Osteocyte (in vitro differentiated cells): Measurements from ENCODE around the gene CLCN4. TPM values are rescaled to one million over a fixed set of nuclear protein-coding genes. Genes with fewer than 3 reads are reported as not detected.

Source experiments
- DNase-seq: peaks from one replicate; pipeline ENCODE4 v3.0.0; 2021; ENCODE audit warnings: mixed read lengths; ENCODE audit not compliant: unreplicated experiment; ENCODE audit errors: extremely low spot score
- H3K27ac Mint-ChIP-seq: one replicate; pipeline ENCODE4 v1.8.0; 2021; ENCODE audit warnings: mild to moderate bottlenecking, mixed read lengths; ENCODE audit not compliant: unreplicated experiment
- H3K27me3 Mint-ChIP-seq: one replicate; pipeline ENCODE4 v1.8.0; 2021; ENCODE audit warnings: mixed read lengths; ENCODE audit not compliant: unreplicated experiment
- H3K36me3 Mint-ChIP-seq: one replicate; pipeline ENCODE4 v1.8.0; 2021; ENCODE audit warnings: mixed read lengths; ENCODE audit not compliant: unreplicated experiment
- H3K4me1 Mint-ChIP-seq: one replicate; pipeline ENCODE4 v1.8.0; 2021; ENCODE audit warnings: mixed read lengths; ENCODE audit not compliant: unreplicated experiment
- H3K4me3 Mint-ChIP-seq: one replicate; pipeline ENCODE4 v1.8.0; 2021; ENCODE audit warnings: mild to moderate bottlenecking, moderate library complexity, mixed read lengths; ENCODE audit not compliant: unreplicated experiment
- H3K9me3 Mint-ChIP-seq: one replicate; pipeline ENCODE4 v1.8.0; 2021; ENCODE audit warnings: mixed read lengths; ENCODE audit not compliant: unreplicated experiment
- CTCF ChIP-seq: fragments of 200-600 bp; sonication (generic); IDR thresholded peaks from 2 replicates; pipeline ENCODE4 v1.5.0; 2021; ENCODE audit warnings: antibody characterized with exemption, mild to moderate bottlenecking, moderate library complexity
- long read RNA-seq: library from polyadenylated mRNA; unstranded; transcript quantifications from one replicate; pipeline ENCODE4 v2.0.0, GENCODE V29; 2021
- total RNA-seq: library from RNA; stranded (reverse); gene quantifications from 2 replicates; pipeline ENCODE4 v1.2.1, GENCODE V29; 2021

The CLCN4 gene
- total RNA-seq = 2.3 and 3.7 TPM in 2 replicates
- long read RNA-seq, full-length matches to known transcripts = 8 of 15 reads
- long read RNA-seq, partial matches to known transcripts = 6 of 15 reads
- long read RNA-seq, other reads (novel, unspliced or antisense) = 1 of 15 reads

GRCh38 chrX:10156199-10157031, at the start of gene CLCN4:
CLCN4 (plus strand) TSS chrX:10156975; CDS start chrX:10185033, 28,058 bp downstream.
- Mint-ChIP-seq H3K4me3 (peak within 1 kb of the TSS; percentile 62), H3K4me1 (peaks cover 26% of the 10 kb centered on the region), H3K36me3 (no peaks in the 10 kb centered on the region), H3K27ac (peak within 1 kb of the TSS; percentile 82), H3K9me3 (no peaks in the 10 kb centered on the region), H3K27me3 (no peaks in the 10 kb centered on the region)
- no peak for DNase-seq
- no peak for TF ChIP-seq CTCF

- Mint-ChIP-seq H3K9me3 (no peaks in the 10 kb centered on the region), H3K27ac (no peak overlapping the region), H3K27me3 (no peaks in the 10 kb centered on the region), H3K4me3 (no peak overlapping the region), H3K4me1 (peaks cover 19% of the 10 kb centered on the region), H3K36me3 (peaks cover 8% of the 10 kb centered on the region)
- DNase-seq = no peak
- no peak for TF ChIP-seq CTCF
Measured at GRCh38 chrX:10107483-10107882, 49.3 kb upstream of the CLCN4 start.

GRCh38 chrX:10108288-10108687, 48.5 kb upstream of the CLCN4 start:
- no peak overlapping the region for H3K27ac Mint-ChIP-seq
- no peaks in the 10 kb centered on the region for H3K27me3 Mint-ChIP-seq
- peaks cover 6% of the 10 kb centered on the region for H3K36me3 Mint-ChIP-seq
- H3K4me3 Mint-ChIP-seq = no peak overlapping the region
- no peaks in the 10 kb centered on the region for H3K9me3 Mint-ChIP-seq
- no peak for TF ChIP-seq CTCF
- DNase-seq = no peak
- peaks cover 18% of the 10 kb centered on the region for H3K4me1 Mint-ChIP-seq

GRCh38 chrX:10109695-10110094, 47.1 kb upstream of the CLCN4 start:
- H3K9me3 Mint-ChIP-seq = no peaks in the 10 kb centered on the region

More at GRCh38 chrX:10109695-10110094, 47.1 kb upstream of the CLCN4 start:
- H3K27ac Mint-ChIP-seq = no peak overlapping the region
- peaks cover 6% of the 10 kb centered on the region for H3K36me3 Mint-ChIP-seq
- DNase-seq = no peak
- no peak overlapping the region for H3K4me3 Mint-ChIP-seq
- H3K27me3 Mint-ChIP-seq = no peaks in the 10 kb centered on the region
- peaks cover 18% of the 10 kb centered on the region for H3K4me1 Mint-ChIP-seq
- TF ChIP-seq CTCF = no peak
